HepG2 (cell line): ENCODE measurements around the gene ZNF618. TPM values are rescaled to one million over a fixed set of nuclear protein-coding genes. Genes with fewer than 3 reads are reported as not detected.

Source experiments
- ATAC-seq: fragments of 200-7000 bp; cut with Tn5 transposase; 3 replicates; pipeline ENCODE4 v1.9.1; 2020; ENCODE audit warnings: mild to moderate bottlenecking, moderate library complexity
- BruUV-seq: library from RNA; stranded (reverse); fragments of 400-500 nt; replicated peaks from 2 replicates; lab custom pipeline; 2021; lab: Mats Ljungman, UMichigan
- CTCF ChIA-PET: fragments of 300-600 bp; formaldehyde crosslinking; extraction: SDS; loops from one replicate; lab custom pipeline; 2021; ENCODE audit warnings: low total read pairs, inconsistent platforms, low intra/inter-chr PET ratio; lab: Yijun Ruan, JAX
- POLR2A ChIA-PET: fragments of 350-600 bp; sonication (Branson Sonifier 250); formaldehyde crosslinking; loops from one replicate; lab custom pipeline; 2020; ENCODE audit warnings: antibody characterized with exemption, inconsistent platforms; lab: Yijun Ruan, JAX
- DNase-seq: peaks from one replicate; pipeline ENCODE4 v3.0.0-alpha.2; 2015; ENCODE audit warnings: low spot score
- FAIRE-seq: peaks from 3 replicates; lab custom pipeline; 2011; peaks lifted over from hg19 to GRCh38; lab: Jason Lieb, UNC
- H2AFZ ChIP-seq: one replicate; pipeline ENCODE4 v1.6.1; 2011; ENCODE audit warnings: low read length, inconsistent platforms
- H3K27ac ChIP-seq: fragments of 300-600 bp; 3 replicates; pipeline ENCODE4 v1.8.0; 2011; ENCODE audit warnings: mixed run types, mild to moderate bottlenecking, mixed read lengths, low read length, inconsistent platforms; ENCODE audit not compliant: insufficient read depth; ENCODE audit errors: extremely low read length
- H3K27me3 ChIP-seq, 2 experiments: fragments of 200-600 bp in 1 of 2; 2 replicates in 1 of 2; 3 replicates in 1 of 2; pipeline versions ENCODE4 v1.6.0 to v1.8.0; 2011; ENCODE audit warnings: low read length in 2 of 2, mild to moderate bottlenecking in 2 of 2, moderate library complexity in 2 of 2, inconsistent platforms in 1 of 2; ENCODE audit not compliant: insufficient read depth in 2 of 2, control insufficient read depth in 1 of 2
- H3K36me3 ChIP-seq, 2 experiments: fragments of 200-600 bp in 1 of 2; replicated peaks in 1 of 2; 2 replicates in 1 of 2; 3 replicates in 1 of 2; pipeline versions ENCODE4 v1.5.1 to v1.8.0; 2011; ENCODE audit warnings: low read length in 2 of 2, inconsistent platforms in 1 of 2; ENCODE audit not compliant: insufficient read depth in 2 of 2, control insufficient read depth in 1 of 2
- H3K4me1 ChIP-seq: 2 replicates; pipeline ENCODE4 v1.5.1; 2012; ENCODE audit warnings: low read length, inconsistent platforms; ENCODE audit not compliant: insufficient read depth
- H3K4me2 ChIP-seq: 2 replicates; pipeline ENCODE4 v1.6.0; 2011; ENCODE audit warnings: low read depth, low read length, inconsistent platforms
- H3K4me3 ChIP-seq, 3 experiments: fragments of 200-600 bp in 1 of 3; sonication (generic), shearing (Covaris generic) in 1 of 3; replicated peaks in 1 of 3; 2 replicates each; pipeline ENCODE4 v1.5.1; 2011 to 2016; ENCODE audit warnings: low read length in 3 of 3, inconsistent platforms in 2 of 3, low read depth in 2 of 3, mild to moderate bottlenecking in 2 of 3, control low read depth in 1 of 3, mixed read lengths in 1 of 3; ENCODE audit not compliant: insufficient read depth in 1 of 3
- H3K79me2 ChIP-seq: one replicate; pipeline ENCODE4 v1.6.1; 2011; ENCODE audit warnings: low read length, inconsistent platforms; ENCODE audit not compliant: insufficient read depth
- H3K9ac ChIP-seq: 2 replicates; pipeline ENCODE4 v1.6.0; 2011; ENCODE audit warnings: mild to moderate bottlenecking, low read depth, low read length, inconsistent platforms; ENCODE audit not compliant: insufficient read depth
- H3K9me3 ChIP-seq: 2 replicates; pipeline ENCODE4 v1.5.1; 2012; ENCODE audit warnings: mild to moderate bottlenecking, low read length
- H4K20me1 ChIP-seq: 2 replicates; pipeline ENCODE4 v1.6.0; 2011; ENCODE audit warnings: inconsistent platforms, mild to moderate bottlenecking, low read length, moderate library complexity; ENCODE audit not compliant: insufficient read depth
- BATF2 ChIP-seq: sonication (generic); formaldehyde crosslinking; IDR thresholded peaks from 2 replicates; pipeline ENCODE4 v1.8.0; 2022; ENCODE audit warnings: mild to moderate bottlenecking, missing genetic modification reagents, moderate library complexity
- CREB1 ChIP-seq, 2 experiments: fragments of 450-650 bp in 1 of 2; IDR thresholded peaks; 2 replicates each; pipeline ENCODE4 v1.6.1; 2016 to 2017; ENCODE audit warnings: control low read depth in 1 of 2, mild to moderate bottlenecking in 1 of 2, missing compliant biosample characterization in 1 of 2, missing genetic modification characterization in 1 of 2
- FOXK2 ChIP-seq: fragments of 450-650 bp; IDR thresholded peaks from 2 replicates; pipeline ENCODE4 v1.6.1; 2016
- HINFP ChIP-seq: sonication (generic); formaldehyde crosslinking; IDR thresholded peaks from 2 replicates; pipeline ENCODE4 v1.4.0; 2020; ENCODE audit warnings: low read depth, mild to moderate bottlenecking, missing genetic modification reagents
- MAFF ChIP-seq: IDR thresholded peaks from 2 replicates; pipeline ENCODE4 v1.6.1; 2011; ENCODE audit warnings: low read depth, low read length, improper control_type of control experiment
- NR0B2 ChIP-seq: sonication (generic); formaldehyde crosslinking; IDR thresholded peaks from 2 replicates; pipeline ENCODE4 v1.4.0; 2020; ENCODE audit warnings: mild to moderate bottlenecking, missing genetic modification reagents
- PLSCR1 ChIP-seq: sonication (generic); formaldehyde crosslinking; IDR thresholded peaks from 2 replicates; pipeline ENCODE4 v1.5.0; 2020; ENCODE audit warnings: missing genetic modification reagents, mild to moderate bottlenecking, borderline replicate concordance
- SMC3 ChIP-seq: IDR thresholded peaks from 2 replicates; pipeline ENCODE4 v1.6.1; 2011; ENCODE audit warnings: low read length, improper control_type of control experiment
- ZBTB44 ChIP-seq: sonication (generic); formaldehyde crosslinking; IDR thresholded peaks from 2 replicates; pipeline ENCODE4 v1.4.0; 2020; ENCODE audit warnings: missing genetic modification reagents
- ZNF274 ChIP-seq: sonication (generic); formaldehyde crosslinking; IDR thresholded peaks from 2 replicates; pipeline ENCODE4 v1.5.1; 2020; ENCODE audit warnings: mild to moderate bottlenecking, missing genetic modification reagents
- ZNF564 ChIP-seq: sonication (generic); formaldehyde crosslinking; IDR thresholded peaks from 2 replicates; pipeline ENCODE4 v1.8.1; 2023; ENCODE audit warnings: mild to moderate bottlenecking, missing genetic modification reagents
- WGBS: methylation state at CpG from one replicate; pipeline ENCODE4 v1.1.6; 2017; ENCODE audit warnings: low lambda C conversion rate; 5-methylcytosine and 5-hydroxymethylcytosine counted together
- in situ Hi-C: cut with HindIII; loops from 2 replicates; pipeline ENCODE4 v1.10.0; 2017; ENCODE audit warnings: low pct_unique_long_range_greater_than_20kb; ENCODE audit not compliant: extremely low pct_ligation_motif_present
- intact Hi-C: fragments of 100-400 bp; cut with micrococcal nuclease; formaldehyde crosslinking; loops from one replicate; pipeline ENCODE4 v1.10.0; 2022; ENCODE audit not compliant: unreplicated experiment
- polyA plus RNA-seq, 8 experiments: library from polyadenylated mRNA; depleted of rRNA in 3 of 8; stranded (reverse) in 7 of 8; unstranded in 1 of 8; fragments of >200 nt; fragmentation: Illumina TruSeq in 4 of 8; extraction: Trizol in 4 of 8; gene quantifications; 2 replicates each; pipeline versions ENCODE4 v1.2.1 to v1.2.3, GENCODE V29; 2011 to 2016; ENCODE audit warnings: low read depth in 4 of 8, missing spikeins in 1 of 8, mixed read lengths in 1 of 8; ENCODE audit not compliant: insufficient read depth in 1 of 8
- total RNA-seq, 5 experiments: library from RNA; depleted of rRNA; stranded (reverse); fragments of >200 nt; fragmentation: Illumina TruSeq; extraction: Trizol; gene quantifications; 2 replicates each; pipeline ENCODE4 v1.2.3, GENCODE V29; 2016; ENCODE audit warnings: low read depth in 1 of 5

Gene ZNF618
- total and polyA plus RNA-seq, 2 of the 13 experiments (the other 11 are each of a cell fraction or from before 2014, with no cell fraction given), result 0.07 TPM

- no peaks in the 10 kb centered on the region for H3K79me2 ChIP-seq
- no peak overlapping the region for H2AFZ ChIP-seq
- H3K36me3 ChIP-seq, result no peaks in the 10 kb centered on the region
- DNase-seq, result no peak
- ATAC-seq, result no peak
- H4K20me1 ChIP-seq, result no peaks in the 10 kb centered on the region
- no TSS peak for BruUV-seq
- H3K4me1 ChIP-seq, result no peaks in the 10 kb centered on the region
- FAIRE-seq, result no peak
- intact Hi-C loops (no loop called here), in situ Hi-C loops (no loop called here)
- ChIA-PET CTCF (no interaction called here), POLR2A (no interaction called here)
- no peak overlapping the region for H3K4me3 ChIP-seq
- 66% methylated on average over 6 of the region's 6 CpGs for WGBS
- H3K4me2 ChIP-seq, result no peak overlapping the region
- TF ChIP-seq PLSCR1 (CRISPR knock-in tag), result no peak
- no peak for TF ChIP-seq ZNF564 (CRISPR knock-in tag)
- TF ChIP-seq MAFF, result no peak
- no peak for TF ChIP-seq NR0B2 (CRISPR knock-in tag)
- TF ChIP-seq BATF2 (CRISPR knock-in tag), result no peak
- no peak for TF ChIP-seq SMC3
- TF ChIP-seq FOXK2, result no peak
- no peak for TF ChIP-seq HINFP (CRISPR knock-in tag)
- TF ChIP-seq ZBTB44, result no peak
- no peak for TF ChIP-seq ZNF274
- no peak for TF ChIP-seq CREB1 (IDR thresholded peaks at IDR 0.05)
- TF ChIP-seq CREB1 (CRISPR knock-in tag; IDR thresholded peaks at IDR 0.05), result no peak
- H3K27me3 ChIP-seq, result peaks cover 0 to 18% of the 10 kb centered on the region in 2 experiments; a peak in 2 of 5 replicates
- H3K9me3 ChIP-seq, result no peaks in the 10 kb centered on the region
- no peak overlapping the region for H3K27ac ChIP-seq
- H3K9ac ChIP-seq, result no peak overlapping the region
Observed at GRCh38 chr9:113899205-113899604, 23.1 kb downstream of the ZNF618 start.
